Stimulated activated naive CD8-positive, alpha-beta T cell treated with anti-CD3 and anti-CD28 coated beads, Interleukin-15, Interleukin-2, amounts not matched to agents 100 U/mL and 50 U/mL, for 24 hours (primary cell): ENCODE results near the gene ITCH.

ENCODE experiments used
- ATAC-seq: fragments of 150-1000 bp; cut with Tn5 transposase; one replicate; pipeline ENCODE4 v1.10.0; 2021
- DNase-seq: peaks from one replicate; pipeline ENCODE4 v3.0.0; 2021

The ITCH gene

GRCh38 chr20:34532320-34532719 is 169.2 kb downstream of the ITCH start:
- ATAC-seq: no peak
- DNase-seq: no peak

DNA sequence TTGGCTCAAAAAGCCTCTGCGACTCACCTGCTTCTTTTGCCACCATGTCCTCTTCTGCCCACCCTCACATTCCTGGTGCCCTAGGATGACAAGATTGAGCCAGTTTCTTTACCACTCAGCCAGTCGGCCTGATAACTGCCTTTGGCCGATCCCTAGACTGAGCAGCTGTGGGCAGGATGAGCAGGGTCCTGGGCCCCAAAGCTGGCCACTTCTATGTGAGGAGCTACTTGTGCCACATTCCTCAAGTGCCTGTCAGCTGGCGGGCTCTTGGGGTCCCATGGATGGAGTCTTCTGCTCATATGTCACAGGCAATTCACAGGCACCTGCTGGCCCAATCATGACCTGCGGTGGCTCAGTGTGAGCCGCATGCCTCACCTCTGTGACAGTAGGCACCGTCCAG is 169.7 kb downstream of the ITCH start:
- ATAC-seq: no peak
- no peak for DNase-seq

- DNase-seq (no peak), ATAC-seq (no peak)
Measured at GRCh38 chr20:34534391-34535165, 171.5 kb downstream of the ITCH start.

DNA sequence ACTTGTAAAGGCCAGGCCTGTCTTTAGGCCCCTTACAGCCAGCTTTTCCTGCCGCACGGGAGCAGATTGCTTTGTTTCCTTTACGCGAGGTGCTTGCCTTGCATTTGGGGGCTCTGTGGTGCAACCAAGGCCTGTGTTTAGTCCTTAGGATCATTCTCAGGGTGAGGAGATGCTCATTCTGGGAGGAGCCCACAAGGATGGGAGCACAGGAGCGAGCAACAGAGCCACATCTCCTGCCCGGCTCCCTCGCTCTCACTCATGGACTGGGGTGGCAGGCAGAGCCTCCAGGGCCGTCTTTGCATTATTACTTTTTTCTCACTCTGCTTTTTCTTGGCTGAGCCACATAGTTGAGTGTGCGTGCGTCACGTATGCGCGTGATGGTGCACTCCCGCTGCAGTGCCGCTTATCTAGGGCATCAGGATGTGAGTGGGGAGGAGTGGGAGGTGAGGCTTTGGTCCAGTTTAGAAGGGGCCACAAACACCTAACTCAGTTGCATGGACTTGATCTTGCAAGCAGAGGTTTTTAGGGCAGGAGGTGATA is 172.3 kb downstream of the ITCH start:
- no peak for DNase-seq
- no peak for ATAC-seq

DNA sequence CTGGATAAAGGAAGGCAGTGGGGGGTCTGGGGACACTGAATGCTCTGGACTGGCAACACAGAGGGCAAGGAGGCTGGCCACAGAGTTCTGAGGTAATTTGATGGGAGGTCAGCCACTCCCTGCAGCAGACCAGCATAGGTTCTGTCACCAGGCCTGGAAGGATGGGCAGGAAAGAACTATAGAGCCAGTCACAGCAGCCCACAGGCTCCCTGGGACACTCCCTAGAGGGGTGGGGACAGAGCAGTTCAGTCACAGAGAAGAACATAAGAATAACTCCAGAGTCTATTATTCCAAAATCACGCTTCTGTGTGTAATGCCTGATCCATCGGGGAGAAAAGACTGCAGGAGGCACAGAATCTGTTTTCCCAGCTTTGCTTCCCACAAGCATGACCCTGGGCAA is 172.8 kb downstream of the ITCH start:
- no peak for ATAC-seq
- no peak for DNase-seq

DNA sequence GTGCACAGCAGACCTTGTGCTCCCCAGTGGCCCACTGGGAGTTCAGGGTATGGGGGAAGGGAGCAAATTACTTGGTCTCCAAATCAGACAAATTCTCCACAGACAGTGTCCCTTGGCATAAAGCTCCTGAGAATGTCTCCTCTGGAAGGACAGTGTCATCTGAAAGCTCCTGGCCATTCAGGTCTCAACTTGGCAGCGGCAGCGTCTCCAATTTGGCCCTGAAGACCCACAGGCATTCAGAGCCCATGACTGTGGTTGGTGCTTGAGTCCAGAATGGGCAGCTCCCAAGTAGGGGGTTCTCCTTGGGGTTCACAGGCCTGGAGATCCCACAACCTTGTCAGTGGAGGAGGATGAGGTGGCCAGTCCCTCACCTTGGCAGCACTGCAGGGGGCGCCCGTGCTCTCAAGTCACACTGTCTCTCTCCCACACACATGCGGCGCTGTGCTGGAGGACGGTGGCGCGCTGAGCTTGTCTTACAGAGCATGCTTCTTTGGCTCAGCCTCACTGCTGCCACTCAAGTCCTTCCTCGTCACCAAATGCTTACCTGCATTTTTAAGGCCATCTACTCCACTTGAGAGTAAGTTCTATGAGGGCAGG is 173.8 kb downstream of the ITCH start:
- peak; percentile 52 for DNase-seq

GRCh38 chr20:34537651-34538050 is 174.6 kb downstream of the ITCH start:
- no peak for ATAC-seq
- DNase-seq: no peak

More for the DNA sequence above, 173.8 kb downstream of the ITCH start:
- peak; percentile 33 for ATAC-seq

- peak; percentile 70 for DNase-seq
Measured at GRCh38 chr20:34538671-34539123, 175.6 kb downstream of the ITCH start.

GRCh38 chr20:34539756-34540155 is 176.7 kb downstream of the ITCH start:
- ATAC-seq (no peak), DNase-seq (no peak)

More at GRCh38 chr20:34538671-34539123, 175.6 kb downstream of the ITCH start:
- peak; percentile 28 for ATAC-seq

- ATAC-seq (no peak), DNase-seq (no peak)
Measured at GRCh38 chr20:34540596-34541263, 177.7 kb downstream of the ITCH start.

- ATAC-seq (no peak), DNase-seq (no peak)
Measured at GRCh38 chr20:34541264-34541901, 178.3 kb downstream of the ITCH start.

GRCh38 chr20:34541917-34542316 is 178.8 kb downstream of the ITCH start:
- no peak for DNase-seq
- ATAC-seq: no peak

DNA sequence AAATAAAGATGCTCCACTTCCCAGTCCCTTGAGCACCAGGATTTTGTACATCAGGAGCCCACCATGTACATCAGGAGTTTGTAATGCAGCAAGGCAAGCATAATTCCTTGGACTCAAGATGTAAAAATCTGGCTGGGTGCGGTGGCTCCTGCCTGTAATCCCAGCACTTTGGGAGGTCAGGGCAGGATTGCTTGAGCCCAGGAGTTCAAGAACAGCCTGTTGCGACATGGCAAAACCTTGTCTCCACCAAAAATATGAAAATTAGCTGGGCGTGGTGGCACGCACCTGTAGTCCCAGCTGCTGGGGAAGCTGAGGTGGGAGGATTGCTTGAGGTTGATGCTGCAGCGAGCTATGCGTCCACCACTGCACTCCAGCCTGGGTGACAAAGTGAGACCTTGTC is 179.4 kb downstream of the ITCH start:
- ATAC-seq (no peak), DNase-seq (no peak)

DNA sequence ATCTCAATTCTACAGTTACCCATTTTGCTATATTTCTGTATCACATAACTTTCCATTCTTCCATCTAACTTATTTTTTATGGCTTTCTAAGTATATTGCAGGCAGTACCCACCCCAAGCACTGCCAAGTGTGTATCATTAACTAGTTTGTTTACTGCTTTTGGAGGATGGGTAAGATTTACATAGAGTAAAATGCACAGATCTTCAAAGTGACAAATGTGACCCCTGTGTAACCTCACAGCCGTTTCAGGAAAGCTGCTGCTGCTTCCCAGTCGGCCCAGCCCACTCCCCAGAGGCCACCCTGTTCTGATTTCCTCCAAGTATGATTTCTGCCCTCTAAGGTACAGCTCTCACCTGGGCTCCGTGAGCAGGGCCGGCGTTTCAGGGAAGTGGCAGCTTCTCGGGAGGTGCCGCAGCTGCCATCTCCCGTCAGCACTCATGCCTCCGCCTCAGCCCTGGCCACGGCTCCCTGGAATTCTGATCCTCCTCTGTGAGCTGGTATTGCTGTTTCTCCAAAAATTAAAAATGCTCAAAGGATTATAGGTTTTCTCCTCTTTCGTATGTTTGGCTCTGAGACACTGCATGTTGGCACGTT is 180.5 kb downstream of the ITCH start:
- no peak for DNase-seq

DNA sequence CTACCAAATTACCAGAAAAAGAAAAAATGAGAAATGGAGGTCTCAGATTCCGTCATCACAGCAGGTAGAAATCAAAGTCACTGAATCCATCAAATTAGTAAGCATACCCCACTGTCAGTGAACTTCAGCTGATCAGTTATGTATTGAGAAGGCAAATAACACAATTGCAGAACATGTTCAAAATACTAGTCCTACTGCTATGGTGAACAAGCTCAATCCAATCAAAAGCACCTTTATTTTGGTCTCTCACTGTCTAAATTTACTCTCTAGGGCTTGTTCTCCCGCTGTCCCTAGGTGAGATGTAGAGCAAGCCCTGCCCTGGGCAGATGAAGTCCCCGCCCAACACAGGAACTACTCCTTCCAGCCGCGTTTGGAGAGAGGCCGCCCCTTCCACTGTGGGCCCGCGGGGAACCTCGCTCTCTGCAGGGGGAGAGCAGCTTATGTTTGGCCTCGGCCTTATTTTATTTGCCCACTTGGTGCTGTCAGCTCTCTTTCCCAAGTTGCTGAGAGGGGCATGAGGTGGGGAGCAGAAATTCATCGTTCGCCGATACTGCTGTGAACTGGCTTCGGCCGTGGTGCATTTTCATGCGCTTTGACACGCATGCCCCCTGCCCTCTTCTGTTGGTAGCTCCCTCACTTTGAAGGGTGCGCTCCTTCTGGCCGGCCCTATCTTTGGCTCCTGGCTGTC is 181.2 kb downstream of the ITCH start:
- ATAC-seq (peak; percentile 45), DNase-seq (no peak)

More for the DNA sequence above, 180.5 kb downstream of the ITCH start:
- no peak for ATAC-seq

GRCh38 chr20:34546751-34547181 is 183.7 kb downstream of the ITCH start:
- no peak for ATAC-seq
- DNase-seq: no peak

DNA sequence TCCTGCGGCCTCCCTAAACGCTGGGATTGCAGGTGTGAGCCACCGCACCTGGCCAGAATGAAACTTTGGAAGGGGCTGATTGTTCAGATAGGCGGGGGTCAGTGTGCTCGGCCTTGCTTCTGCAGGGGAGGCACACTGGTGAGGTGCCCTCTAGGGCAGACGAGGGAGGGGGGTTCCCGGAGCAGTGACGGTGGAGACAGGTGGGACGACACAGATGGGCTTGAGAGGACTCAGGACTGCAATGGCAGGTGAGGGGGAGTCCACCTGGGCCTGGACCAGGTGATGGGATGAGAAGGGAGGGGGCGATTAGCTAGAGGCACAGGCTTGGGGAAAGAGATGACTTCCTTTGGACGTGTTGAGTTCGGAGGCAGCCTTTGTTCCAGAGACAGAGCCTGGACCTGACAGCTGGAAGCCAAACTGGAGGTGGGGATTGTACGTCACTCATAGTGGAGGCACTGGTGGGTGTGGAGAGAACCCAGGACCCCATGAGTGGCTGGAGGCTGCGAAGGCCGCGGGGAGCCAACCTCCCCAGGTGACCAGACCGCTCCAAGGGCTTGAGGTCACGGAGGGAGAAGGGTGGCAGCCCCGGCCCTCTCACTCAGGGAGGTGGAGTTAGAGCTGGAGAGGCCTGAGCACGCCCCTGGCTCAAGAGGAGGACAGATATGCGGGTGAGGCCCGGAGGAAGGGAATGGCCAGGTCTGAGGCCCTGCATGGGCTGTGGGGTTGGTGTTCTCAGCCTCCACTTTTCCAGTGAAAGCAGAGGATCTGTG is 185.0 kb downstream of the ITCH start:
- DNase-seq: no peak
- no peak for ATAC-seq

- no peak for DNase-seq
- no peak for ATAC-seq
Measured at GRCh38 chr20:34549291-34549928, 186.3 kb downstream of the ITCH start.

GRCh38 chr20:34549929-34550305 is 186.8 kb downstream of the ITCH start:
- no peak for ATAC-seq
- DNase-seq: no peak

GRCh38 chr20:34552569-34552968 is 189.5 kb downstream of the ITCH start:
- ATAC-seq: no peak
- no peak for DNase-seq
